ENCODE data around the gene AEBP1.

The AEBP1 gene

GRCh38 chr7:44086627-44087026 is 17.5 kb upstream of the AEBP1 start:
- no peaks in the 10 kb centered on the region for H3K27me3 ChIP-seq (ENCODE audit: insufficient read depth, low read length)
- H3K4me3 ChIP-seq (ENCODE audit: low read depth, low read length): no peak overlapping the region
- H3K79me2 ChIP-seq (ENCODE audit: control insufficient read depth, insufficient read depth, low read length, unreplicated experiment): peaks cover 4% of the 10 kb centered on the region
- H3K27ac ChIP-seq (ENCODE audit: low read depth, low read length): peak overlapping the region; percentile 98
- H3K4me1 ChIP-seq (ENCODE audit: control insufficient read depth, insufficient read depth, low read length, unreplicated experiment): peaks cover 39% of the 10 kb centered on the region
- H2AFZ ChIP-seq (ENCODE audit: low read length, unreplicated experiment): no peak overlapping the region
- H3K36me3 ChIP-seq (ENCODE audit: insufficient read depth, low read length): no peaks in the 10 kb centered on the region

GRCh38 chr7:44087911-44088838 is 16.0 kb upstream of the AEBP1 start:
- Histone ChIP-seq H3K27ac (ENCODE audit: low read depth, low read length) (peak overlapping the region; percentile 98), H2AFZ (ENCODE audit: low read length, unreplicated experiment) (peak overlapping the region; percentile 88), H3K4me3 (ENCODE audit: low read depth, low read length) (peak overlapping the region; percentile 37), H3K36me3 (ENCODE audit: insufficient read depth, low read length) (no peaks in the 10 kb centered on the region), H3K27me3 (ENCODE audit: insufficient read depth, low read length) (no peaks in the 10 kb centered on the region), H3K79me2 (ENCODE audit: control insufficient read depth, insufficient read depth, low read length, unreplicated experiment) (no peaks in the 10 kb centered on the region), H3K4me1 (ENCODE audit: control insufficient read depth, insufficient read depth, low read length, unreplicated experiment) (peaks cover 37% of the 10 kb centered on the region)

GRCh38 chr7:44093102-44093641 is 11.0 kb upstream of the AEBP1 start:
- Histone ChIP-seq H2AFZ (ENCODE audit: low read length, unreplicated experiment) (no peak overlapping the region), H3K36me3 (ENCODE audit: insufficient read depth, low read length) (no peaks in the 10 kb centered on the region), H3K4me1 (ENCODE audit: control insufficient read depth, insufficient read depth, low read length, unreplicated experiment) (peaks cover 12% of the 10 kb centered on the region), H3K27me3 (ENCODE audit: insufficient read depth, low read length) (no peaks in the 10 kb centered on the region), H3K27ac (ENCODE audit: low read depth, low read length) (no peak overlapping the region), H3K79me2 (ENCODE audit: control insufficient read depth, insufficient read depth, low read length, unreplicated experiment) (no peaks in the 10 kb centered on the region), H3K4me3 (ENCODE audit: low read depth, low read length) (no peak overlapping the region)

GRCh38 chr7:44094365-44094764 is 9.8 kb upstream of the AEBP1 start:
- Histone ChIP-seq H3K27ac (ENCODE audit: low read depth, low read length) (no peak overlapping the region), H3K4me1 (ENCODE audit: control insufficient read depth, insufficient read depth, low read length, unreplicated experiment) (peaks cover 2% of the 10 kb centered on the region), H2AFZ (ENCODE audit: low read length, unreplicated experiment) (no peak overlapping the region)

GRCh38 chr7:44094883-44095592 is 9.1 kb upstream of the AEBP1 start:
- Histone ChIP-seq H3K4me3 (ENCODE audit: low read depth, low read length) (no peak overlapping the region), H2AFZ (ENCODE audit: low read length, unreplicated experiment) (no peak overlapping the region), H3K79me2 (ENCODE audit: control insufficient read depth, insufficient read depth, low read length, unreplicated experiment) (no peaks in the 10 kb centered on the region), H3K4me1 (ENCODE audit: control insufficient read depth, insufficient read depth, low read length, unreplicated experiment) (no peaks in the 10 kb centered on the region), H3K27me3 (ENCODE audit: insufficient read depth, low read length) (no peaks in the 10 kb centered on the region), H3K27ac (ENCODE audit: low read depth, low read length) (no peak overlapping the region), H3K36me3 (ENCODE audit: insufficient read depth, low read length) (no peaks in the 10 kb centered on the region)

More at GRCh38 chr7:44094365-44094764, 9.8 kb upstream of the AEBP1 start:
- Histone ChIP-seq H3K4me3 (ENCODE audit: low read depth, low read length) (no peak overlapping the region), H3K27me3 (ENCODE audit: insufficient read depth, low read length) (no peaks in the 10 kb centered on the region), H3K36me3 (ENCODE audit: insufficient read depth, low read length) (no peaks in the 10 kb centered on the region), H3K79me2 (ENCODE audit: control insufficient read depth, insufficient read depth, low read length, unreplicated experiment) (no peaks in the 10 kb centered on the region)

GRCh38 chr7:44095781-44096180 is 8.4 kb upstream of the AEBP1 start:
- H3K36me3 ChIP-seq (ENCODE audit: insufficient read depth, low read length): no peaks in the 10 kb centered on the region
- H3K4me3 ChIP-seq (ENCODE audit: low read depth, low read length): no peak overlapping the region
- no peak overlapping the region for H3K27ac ChIP-seq (ENCODE audit: low read depth, low read length)
- no peaks in the 10 kb centered on the region for H3K27me3 ChIP-seq (ENCODE audit: insufficient read depth, low read length)
- no peak overlapping the region for H2AFZ ChIP-seq (ENCODE audit: low read length, unreplicated experiment)
- peaks cover 7% of the 10 kb centered on the region for H3K4me1 ChIP-seq (ENCODE audit: control insufficient read depth, insufficient read depth, low read length, unreplicated experiment)
- no peaks in the 10 kb centered on the region for H3K79me2 ChIP-seq (ENCODE audit: control insufficient read depth, insufficient read depth, low read length, unreplicated experiment)

GRCh38 chr7:44096326-44096881 is 7.7 kb upstream of the AEBP1 start:
- Histone ChIP-seq H3K36me3 (ENCODE audit: insufficient read depth, low read length) (no peaks in the 10 kb centered on the region), H2AFZ (ENCODE audit: low read length, unreplicated experiment) (no peak overlapping the region), H3K79me2 (ENCODE audit: control insufficient read depth, insufficient read depth, low read length, unreplicated experiment) (no peaks in the 10 kb centered on the region), H3K4me1 (ENCODE audit: control insufficient read depth, insufficient read depth, low read length, unreplicated experiment) (peaks cover 9% of the 10 kb centered on the region), H3K27me3 (ENCODE audit: insufficient read depth, low read length) (no peaks in the 10 kb centered on the region), H3K4me3 (ENCODE audit: low read depth, low read length) (no peak overlapping the region), H3K27ac (ENCODE audit: low read depth, low read length) (no peak overlapping the region)

- no peak overlapping the region for H2AFZ ChIP-seq (ENCODE audit: low read length, unreplicated experiment)
- H3K4me1 ChIP-seq (ENCODE audit: control insufficient read depth, insufficient read depth, low read length, unreplicated experiment): peaks cover 15% of the 10 kb centered on the region
- H3K79me2 ChIP-seq (ENCODE audit: control insufficient read depth, insufficient read depth, low read length, unreplicated experiment): no peaks in the 10 kb centered on the region
Observed at GRCh38 chr7:44097064-44097932, 6.8 kb upstream of the AEBP1 start.

GRCh38 chr7:44098092-44099068 is 5.8 kb upstream of the AEBP1 start:
- H3K27me3 ChIP-seq (ENCODE audit: insufficient read depth, low read length): no peaks in the 10 kb centered on the region
- no peaks in the 10 kb centered on the region for H3K36me3 ChIP-seq (ENCODE audit: insufficient read depth, low read length)
- no peaks in the 10 kb centered on the region for H3K79me2 ChIP-seq (ENCODE audit: control insufficient read depth, insufficient read depth, low read length, unreplicated experiment)
- H3K27ac ChIP-seq (ENCODE audit: low read depth, low read length): no peak overlapping the region
- no peak overlapping the region for H3K4me3 ChIP-seq (ENCODE audit: low read depth, low read length)
- H2AFZ ChIP-seq (ENCODE audit: low read length, unreplicated experiment): no peak overlapping the region
- H3K4me1 ChIP-seq (ENCODE audit: control insufficient read depth, insufficient read depth, low read length, unreplicated experiment): peaks cover 24% of the 10 kb centered on the region

More at GRCh38 chr7:44097064-44097932, 6.8 kb upstream of the AEBP1 start:
- H3K27ac ChIP-seq (ENCODE audit: low read depth, low read length): no peak overlapping the region
- no peaks in the 10 kb centered on the region for H3K27me3 ChIP-seq (ENCODE audit: insufficient read depth, low read length)
- H3K36me3 ChIP-seq (ENCODE audit: insufficient read depth, low read length): no peaks in the 10 kb centered on the region
- H3K4me3 ChIP-seq (ENCODE audit: low read depth, low read length): no peak overlapping the region
